Activated CD4-positive, CD25-positive, alpha-beta regulatory T cell (primary cell): ENCODE measurements around the gene IQGAP1.

Experiments used
- DNase-seq, 4 experiments: peaks; one replicate each; lab custom pipeline; 2025; lab: John Stamatoyannopoulos, UW

IQGAP1 gene

DNA sequence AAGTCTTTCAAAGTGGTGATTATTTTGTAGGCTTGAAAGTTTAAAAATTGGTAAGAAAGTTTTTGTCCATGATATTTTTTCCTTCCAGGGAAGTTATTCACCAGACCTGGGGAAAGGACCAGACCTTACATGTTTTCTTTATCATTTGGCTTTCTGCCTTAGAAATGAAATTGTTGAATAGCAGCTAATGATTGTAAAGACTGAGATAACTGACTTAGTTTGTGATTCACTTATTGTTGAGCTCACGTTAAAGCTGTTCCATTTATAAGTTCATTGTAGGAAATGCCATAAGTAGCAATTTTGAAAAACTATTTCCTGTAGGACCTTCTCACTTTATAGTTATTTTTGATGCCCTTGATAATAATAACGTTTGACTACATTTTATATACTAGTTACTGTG, 51.9 kb downstream of the IQGAP1 start:
- DNase-seq = no peak

DNA sequence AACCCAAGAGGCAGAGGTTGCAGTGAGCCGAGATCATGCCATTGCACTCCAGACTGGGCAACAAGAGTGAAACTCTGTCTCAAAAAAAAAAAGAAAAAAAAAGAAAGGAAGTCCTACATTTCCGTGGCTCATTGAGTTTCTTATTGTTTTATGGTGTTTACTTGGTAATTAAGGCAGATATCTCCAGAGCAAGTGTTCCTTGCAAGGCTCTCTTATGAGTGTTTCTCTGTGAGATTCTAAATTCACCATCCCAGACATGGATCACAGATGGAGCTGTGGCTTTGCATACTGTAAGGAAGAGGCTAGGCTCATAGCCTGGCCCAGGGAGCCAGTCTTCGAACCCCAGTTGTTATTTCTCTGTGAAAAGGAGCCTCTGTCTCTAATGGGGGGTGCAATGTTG, 53.0 kb downstream of the IQGAP1 start:
- no peak for DNase-seq

DNA sequence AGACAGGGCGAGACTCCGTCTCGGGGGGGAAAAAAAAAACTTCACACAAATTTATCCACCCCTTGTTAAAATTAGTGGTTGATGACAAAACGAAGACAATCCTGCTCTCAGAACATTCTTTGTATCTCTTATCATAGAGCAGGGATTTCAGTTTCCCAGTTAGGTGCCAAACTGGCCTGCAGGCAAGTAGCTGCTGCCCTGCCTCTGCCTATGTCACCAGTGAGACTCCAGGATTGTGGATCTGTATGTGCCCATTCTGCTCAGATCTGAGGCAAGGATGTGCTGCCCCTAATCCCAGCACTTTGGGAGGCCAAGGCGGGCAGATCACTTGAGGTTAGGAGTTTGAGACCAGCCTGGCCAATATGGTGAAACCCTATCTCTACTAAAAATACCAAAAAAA, 54.4 kb downstream of the IQGAP1 start:
- no peak for DNase-seq

DNA sequence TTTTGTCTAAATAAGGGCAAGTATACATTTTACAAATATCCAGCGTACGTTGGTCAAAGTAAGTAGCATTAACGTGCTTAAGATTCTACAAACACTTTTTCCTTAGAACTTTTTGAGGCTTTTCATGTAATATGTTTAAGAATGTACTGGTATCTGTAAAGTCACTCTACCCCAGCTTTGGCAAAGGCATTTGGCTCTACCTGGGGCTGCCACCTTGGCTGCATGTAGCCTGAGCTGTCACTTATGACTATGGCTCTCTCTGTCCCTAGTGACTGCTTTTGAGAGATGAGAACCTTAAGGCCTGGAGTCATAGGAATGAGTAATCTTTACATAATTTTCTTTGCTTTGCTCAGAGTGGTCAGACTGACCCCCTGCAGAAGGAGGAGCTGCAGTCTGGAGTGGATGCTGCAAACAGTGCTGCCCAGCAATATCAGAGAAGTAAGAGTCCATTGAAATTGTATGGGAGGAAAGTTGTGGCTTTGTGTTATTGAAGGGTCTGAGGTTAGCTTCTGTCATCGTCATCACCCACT, 61.2 kb downstream of the IQGAP1 start:
- DNase-seq = no peak

DNA sequence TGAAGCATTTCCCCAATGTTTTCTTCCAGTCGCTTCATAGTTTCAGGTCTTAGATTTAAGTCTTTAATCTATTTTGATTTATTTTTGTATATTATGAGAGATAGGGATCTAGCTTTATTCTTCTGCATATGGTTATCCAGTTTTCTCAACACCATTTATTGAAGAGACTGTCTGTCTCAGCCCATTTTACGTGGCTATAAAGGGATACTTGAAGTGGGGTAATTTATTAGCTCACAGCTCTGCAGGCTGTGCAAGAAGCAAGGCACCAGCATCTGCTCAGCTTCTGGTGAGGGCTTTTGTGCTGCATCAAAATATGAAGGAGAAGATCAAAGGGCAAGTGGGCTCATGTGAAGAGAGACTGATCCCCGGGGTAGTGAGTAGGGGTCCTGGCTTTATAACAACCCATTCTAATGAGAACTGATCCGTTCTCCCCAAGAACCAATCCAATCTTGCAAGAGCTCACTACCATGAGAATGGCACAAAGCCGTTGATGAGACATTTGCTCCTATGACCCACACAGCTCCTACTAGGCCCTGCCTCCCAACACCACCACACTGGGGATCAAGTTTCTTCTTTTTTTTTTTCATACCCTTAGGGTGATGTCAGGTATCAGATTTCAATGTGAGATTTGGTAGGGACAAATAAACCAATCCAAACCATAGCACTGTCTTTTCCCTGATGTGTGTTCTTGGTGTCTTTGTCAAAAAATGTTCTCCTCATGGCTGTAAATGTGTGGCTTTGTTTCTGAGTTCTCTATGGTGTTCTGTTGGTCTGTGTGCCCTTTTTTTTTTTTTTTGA, 63.2 kb downstream of the IQGAP1 start:
- DNase-seq = no peak

DNA sequence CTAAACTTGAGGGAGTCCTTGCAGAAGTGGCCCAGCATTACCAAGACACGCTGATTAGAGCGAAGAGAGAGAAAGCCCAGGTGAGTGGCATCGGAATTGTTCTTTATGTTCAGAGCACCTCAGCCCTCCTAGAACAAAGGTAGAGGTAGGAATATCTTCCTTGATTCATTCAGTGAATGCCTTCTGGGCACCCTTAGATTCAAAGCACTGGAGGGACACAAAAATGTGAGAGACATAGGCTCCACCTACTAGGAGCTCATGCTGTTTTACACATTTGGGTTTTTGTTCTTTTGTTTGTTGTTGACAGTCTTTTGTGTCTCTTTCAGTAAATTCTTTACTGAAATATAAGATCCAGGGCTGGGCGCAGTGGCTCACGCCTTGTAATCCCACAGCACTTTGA, 68.2 kb downstream of the IQGAP1 start:
- DNase-seq = no peak

DNA sequence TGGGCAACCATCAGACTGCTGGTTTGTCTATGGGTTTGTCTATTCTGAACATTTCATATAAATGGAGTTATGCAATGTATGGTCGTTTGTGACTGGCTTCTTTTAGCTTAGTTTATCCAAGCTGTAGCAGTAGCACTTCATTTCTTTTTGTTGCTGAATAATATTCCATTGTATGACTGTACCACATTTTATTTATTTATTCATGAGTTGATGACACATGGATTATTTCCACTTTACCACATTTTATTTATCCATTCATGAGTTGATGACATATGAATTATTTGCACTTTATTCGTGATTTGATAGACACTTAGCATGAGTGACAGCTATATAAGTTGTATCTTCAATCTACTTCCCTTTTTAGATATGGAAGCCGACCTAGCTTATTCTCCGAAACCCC, 70.0 kb downstream of the IQGAP1 start:
- no peak for DNase-seq

DNA sequence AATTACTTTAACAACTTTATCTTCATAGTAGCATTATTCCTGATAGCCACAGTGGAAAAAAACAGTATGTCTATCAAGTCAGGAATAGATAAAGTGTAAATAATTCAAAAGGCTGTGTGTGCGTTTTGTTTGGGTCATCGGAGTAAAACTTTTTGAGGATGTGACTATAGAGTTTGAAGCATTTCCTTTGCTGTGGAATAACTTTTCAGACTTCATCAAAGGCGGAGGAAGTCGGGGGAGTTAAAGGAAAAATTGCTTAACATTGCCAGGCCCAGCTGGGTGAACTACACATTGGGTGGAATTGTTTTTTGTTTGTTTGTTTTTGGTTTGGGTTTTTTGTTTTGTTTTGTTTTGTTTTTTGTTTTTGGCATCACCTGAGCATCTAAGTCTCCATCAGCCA, 71.3 kb downstream of the IQGAP1 start:
- no peak for DNase-seq

DNA sequence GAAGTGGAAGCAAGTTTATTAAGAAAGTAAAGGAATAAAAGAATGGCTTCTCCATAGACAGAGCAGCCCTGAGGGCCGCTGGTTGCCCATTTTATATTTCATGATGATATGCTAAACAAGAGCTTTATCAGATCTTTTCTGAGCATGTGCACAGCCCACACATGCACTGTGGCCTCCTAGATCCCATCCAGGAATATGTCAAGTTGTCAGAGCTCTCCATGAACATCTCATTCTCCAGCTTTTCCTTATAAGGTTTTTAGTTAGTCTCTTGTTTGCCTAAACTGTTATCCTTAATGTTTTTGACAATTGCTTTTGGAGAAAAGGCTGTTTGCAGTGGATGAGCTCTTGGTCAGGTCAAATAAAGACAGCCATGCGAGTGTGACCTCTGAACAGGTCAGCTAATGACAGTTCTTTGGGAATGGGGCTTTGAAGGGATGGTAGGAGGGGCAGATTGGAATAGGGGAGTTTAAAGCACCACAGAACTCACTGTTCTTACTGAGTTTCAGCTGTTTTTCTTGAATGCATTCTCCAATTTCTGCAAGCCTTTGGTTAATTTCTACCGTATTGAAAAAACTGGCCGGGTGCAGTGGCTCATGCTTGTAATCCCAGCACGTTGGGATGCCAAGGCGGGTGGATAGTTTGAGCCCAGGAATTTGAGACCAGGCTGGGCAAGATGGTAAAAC, 72.2 kb downstream of the IQGAP1 start:
- DNase-seq = no peak

DNA sequence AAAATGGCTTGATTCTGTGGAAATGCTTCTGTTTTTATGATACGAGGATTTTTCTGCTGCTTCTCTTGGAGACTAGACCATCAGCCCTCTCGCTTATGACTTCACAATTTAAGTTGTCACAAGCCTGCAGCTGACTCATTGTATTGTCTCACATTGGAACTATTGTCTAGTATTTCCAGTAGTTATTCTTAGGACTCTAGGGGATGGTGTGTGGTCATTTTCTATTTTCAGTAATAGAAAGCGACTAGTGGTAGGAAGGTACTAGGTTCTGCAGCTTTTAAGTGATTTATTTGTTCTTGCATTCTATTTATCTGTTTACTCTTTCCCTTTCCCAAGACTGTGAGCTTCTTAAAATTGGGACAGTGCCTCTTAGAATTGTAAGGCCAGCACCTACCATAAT, 75.3 kb downstream of the IQGAP1 start:
- DNase-seq = no peak

DNA sequence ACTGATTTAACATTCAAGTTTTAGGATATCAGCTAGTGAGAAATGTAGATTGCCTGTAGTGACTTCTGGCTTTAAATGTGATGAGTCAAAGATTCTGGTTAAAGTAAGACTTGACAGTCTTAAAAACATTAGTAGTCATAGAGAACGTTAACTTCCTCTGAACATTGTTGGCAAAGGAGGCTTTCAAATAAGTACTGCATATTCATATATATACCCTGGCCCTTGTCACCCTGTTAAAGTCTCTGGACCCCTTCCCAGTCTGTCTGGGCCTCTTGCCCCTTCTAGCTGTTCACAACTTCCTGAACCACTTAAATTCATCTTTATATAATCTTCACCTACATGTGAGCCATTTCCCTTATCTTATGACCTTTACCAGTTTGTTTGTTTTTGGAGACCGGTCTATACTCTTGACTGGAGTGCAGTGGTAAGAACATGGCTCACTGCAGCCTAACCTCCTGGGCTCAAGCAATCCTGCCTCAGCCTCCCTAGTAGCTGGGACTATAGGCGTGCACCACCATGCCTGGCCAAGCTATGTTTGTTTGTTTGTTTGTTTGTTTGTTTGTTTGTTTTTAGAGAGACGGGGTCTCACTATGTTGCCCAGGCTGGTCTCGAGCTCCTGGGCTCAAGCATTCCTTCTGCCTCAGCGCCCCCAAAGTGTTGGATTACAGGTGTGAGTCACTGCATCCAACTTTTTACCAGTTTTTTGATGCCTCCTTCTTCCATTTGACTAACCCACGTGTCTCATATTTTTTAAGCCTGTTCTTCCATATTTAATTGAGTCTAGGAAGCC, 77.3 kb downstream of the IQGAP1 start:
- DNase-seq = no peak

DNA sequence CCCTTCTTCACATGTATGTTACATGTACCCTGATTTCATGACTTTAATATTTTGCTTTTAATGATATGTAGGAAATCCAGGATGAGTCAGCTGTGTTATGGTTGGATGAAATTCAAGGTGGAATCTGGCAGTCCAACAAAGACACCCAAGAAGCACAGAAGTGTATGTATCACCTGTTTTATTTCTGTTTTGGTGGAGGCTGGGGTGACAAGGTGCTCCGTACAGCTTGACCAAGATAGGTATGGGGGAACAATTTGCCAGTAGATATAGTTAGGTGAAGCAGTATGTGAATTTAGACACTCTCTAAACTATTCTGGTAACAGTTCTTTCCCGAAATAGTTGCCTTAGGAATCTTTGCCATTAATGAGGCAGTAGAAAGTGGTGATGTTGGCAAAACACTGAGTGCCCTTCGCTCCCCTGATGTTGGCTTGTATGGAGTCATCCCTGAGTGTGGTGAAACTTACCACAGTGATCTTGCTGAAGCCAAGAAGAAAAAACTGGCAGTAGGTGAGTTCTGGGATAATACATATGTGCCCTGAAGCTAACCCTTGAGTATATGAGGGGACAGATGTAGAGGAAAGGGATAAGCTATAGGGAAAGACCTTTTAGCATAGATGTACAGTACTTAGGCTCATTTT, 78.0 kb downstream of the IQGAP1 start:
- no peak for DNase-seq

DNA sequence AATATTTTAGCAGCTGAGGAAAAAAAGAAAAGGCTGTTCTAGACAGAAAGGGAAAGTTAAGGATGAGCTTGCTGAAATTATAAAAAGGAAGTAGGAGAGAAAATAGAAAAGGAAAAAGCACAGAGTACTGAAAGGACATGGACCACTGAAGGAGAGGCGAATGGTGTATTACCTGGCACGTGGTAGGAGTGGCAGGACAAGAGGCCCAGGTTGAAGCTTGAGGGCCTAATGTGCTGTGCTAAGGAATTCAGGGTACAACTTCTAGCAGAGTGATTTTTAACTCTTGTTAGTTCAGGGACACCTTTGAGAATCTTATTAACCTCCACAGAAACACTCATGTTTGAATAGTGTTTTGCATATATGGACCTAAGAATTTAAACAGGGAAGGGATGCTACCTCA, 81.7 kb downstream of the IQGAP1 start:
- DNase-seq = no peak

DNA sequence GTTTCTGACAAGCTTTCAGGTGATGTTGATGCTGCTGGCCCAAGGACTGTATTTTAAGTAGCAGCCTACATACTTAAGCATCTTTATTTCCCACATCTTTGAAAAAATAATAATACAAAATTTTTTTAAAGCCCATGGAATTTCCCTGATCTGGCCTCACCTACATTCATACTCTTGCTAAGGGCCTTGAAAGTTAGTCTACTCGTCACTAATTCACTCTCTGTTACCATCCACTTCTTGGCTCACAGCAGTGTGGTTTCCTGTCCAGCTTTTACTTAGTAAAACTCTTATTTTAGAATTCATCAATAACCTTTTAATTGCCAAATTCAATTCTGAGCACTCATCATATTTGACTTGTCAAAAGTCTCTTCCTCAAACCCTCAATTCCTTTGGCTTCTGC, 82.4 kb downstream of the IQGAP1 start:
- no peak for DNase-seq

DNA sequence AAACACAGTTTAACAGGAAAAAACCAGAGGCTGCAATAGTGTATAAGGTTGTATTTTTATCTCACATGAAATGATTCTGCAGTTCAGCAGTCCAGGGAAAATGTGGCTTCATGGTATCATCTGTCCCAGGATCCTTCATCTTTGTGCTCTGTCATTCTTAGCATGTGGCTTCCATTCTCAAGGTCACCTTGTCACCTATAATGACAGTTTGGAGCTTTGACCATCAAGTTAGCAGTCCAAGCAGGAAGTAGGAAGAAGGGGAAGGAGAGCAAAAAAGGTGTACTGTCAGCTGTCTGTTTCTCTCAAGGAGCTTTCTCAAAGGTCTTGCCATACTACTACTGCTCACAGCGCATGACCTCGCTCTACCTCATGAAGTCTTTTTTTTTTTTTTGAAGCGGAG, 83.1 kb downstream of the IQGAP1 start:
- no peak for DNase-seq

DNA sequence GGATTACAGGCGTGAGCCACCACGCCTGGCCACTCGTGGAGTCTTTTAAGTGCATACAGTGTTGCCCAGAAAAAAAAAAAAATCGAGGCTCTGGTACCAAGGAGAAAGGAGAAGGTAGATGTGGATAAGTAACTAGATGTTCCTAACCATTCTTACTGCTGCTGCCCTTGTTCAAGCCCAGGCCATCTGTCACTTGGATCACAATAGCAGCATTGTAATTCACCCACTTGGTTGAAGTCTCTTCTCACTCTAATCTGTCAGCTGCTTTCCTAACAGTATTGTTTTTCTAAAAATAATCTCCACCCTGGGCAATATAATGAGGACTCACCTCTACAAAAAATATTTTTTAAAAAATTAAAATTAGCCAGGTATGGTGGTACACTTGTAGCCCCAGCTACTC, 83.7 kb downstream of the IQGAP1 start:
- no peak for DNase-seq

DNA sequence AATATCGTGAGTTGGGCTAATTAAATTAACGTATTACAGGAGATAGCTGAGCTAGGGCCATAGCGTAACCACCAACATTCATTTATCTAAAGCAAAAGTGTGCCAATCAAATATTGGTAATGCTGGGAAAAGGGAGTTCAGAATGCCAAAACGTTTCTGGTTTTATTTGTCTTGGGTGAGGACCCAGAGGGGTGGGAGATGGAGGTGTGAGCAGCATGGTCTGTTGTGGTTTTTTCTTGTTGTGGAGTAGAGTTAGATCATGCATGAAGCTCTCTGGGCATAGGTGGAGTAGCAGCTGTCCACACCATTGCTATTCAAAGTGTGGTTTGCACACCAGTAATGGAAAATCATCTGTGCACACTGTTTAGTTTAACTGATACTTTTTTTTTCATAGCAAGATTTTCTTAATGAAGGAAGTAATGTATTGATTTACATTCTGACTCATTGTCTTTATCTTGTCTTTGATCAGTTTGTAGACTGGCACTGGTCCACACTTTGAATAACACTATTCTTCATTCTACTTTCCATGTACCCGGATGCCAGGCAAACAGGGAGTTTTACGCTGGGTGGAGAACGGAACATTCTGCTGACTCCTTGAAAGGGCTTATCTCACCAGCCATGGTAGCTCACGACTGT, 90.9 kb downstream of the IQGAP1 start:
- DNase-seq = no peak

DNA sequence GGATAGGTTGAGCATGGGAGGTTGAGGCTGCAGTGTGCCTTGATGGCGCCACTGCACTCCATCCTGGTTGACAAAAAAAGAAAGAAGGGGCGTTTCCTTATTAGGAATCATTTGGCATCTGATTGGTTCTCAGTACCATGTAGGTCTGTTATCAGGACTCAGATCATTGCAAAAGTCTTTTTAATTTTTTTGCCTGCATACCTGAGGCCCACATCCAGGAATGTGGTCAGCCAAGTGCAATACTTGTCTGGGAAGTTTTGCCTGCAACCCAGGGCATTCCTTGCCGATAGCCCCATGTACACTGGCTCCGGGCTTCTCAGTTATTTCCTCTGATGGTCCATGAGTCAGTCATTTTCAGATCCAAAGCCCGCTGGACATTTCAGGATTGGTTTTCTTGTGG, 91.6 kb downstream of the IQGAP1 start:
- no peak for DNase-seq

DNA sequence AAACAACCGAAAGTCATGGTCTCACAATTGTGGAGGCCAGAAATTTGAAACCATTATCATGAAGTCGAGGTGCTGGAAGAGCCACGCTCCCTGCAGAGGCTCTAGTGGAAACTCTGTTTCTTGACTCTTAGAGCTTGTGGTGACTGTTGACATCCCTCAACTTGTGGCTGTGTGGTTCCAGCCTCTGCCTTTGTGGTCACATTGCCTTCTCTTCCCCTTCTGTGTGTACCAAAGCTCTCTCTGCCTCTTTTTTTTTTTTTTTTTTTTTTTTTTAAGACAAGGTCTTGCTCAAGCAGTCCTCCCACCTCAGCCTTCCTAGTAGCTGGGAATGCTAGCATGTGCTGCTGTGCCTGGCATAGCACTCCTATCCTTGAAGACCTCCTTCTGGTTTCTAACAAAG, 93.0 kb downstream of the IQGAP1 start:
- DNase-seq = no peak

DNA sequence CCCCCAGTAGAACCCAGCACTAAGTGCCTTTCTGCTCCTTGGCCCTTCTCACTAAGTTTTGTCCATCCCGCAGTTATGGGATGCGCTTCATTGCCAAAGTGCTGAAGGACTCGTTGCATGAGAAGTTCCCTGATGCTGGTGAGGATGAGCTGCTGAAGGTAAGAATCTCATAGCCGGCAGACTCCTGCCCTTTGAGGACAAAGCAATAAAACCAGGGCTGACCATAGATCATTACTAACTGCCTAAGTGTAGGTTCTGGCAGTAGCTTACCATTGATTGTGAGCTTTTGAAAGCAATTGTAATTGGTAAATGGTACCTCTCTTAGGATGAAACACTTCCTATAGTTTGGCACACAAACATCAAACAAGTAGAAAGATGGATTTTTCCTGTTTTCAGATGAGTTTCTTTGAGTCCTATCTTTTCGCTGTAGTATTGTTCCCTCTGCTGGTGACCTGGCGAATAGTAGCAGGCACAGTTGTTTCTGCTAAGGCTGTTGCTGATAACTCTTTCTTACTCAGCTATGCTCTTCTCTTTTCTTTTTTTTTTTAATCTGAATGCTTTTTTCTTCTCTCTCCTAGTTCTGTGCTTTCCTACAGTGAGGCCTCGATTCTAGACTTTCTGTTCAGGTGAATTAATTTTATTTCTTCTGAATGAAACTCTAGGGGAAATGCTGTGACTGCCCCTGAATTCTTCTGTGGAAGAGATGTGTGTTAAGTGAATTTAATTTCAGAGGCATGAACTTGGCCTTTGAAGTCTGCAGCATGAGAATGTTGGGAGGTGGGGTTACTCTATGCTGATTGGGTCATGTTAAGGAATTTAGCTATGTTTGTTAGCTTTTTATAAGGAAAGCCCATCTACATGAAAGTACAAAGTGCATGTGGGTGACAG, 94.3 kb downstream of the IQGAP1 start:
- peak in 2 of 4 experiments; percentile 4 to 10 for DNase-seq

DNA sequence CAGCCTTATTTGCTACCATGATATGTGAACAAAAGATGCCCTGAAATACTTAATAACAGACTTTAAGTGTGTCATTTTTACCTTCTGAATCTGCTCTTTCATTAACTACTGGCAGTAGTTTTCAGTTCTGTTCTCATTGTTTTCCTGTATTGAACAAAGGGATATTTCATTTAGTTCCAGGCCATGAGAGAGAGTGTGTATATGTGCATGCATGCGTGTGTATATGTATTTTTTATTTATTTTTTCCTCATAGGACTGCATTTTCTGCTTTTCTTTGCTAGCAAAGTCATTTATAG, 94.9 kb downstream of the IQGAP1 start:
- no peak for DNase-seq
